Thoracic aorta (tissue), 2 donors: ENCODE data around the gene TSPAN5. TPM values are rescaled to one million over a fixed set of nuclear protein-coding genes. Genes with fewer than 3 reads are reported as not detected.

Experiments
- ATAC-seq: fragments of 150-250 bp; one replicate; pipeline ENCODE4 v1.8.0; 2017; ENCODE audit warnings: low read depth; ENCODE audit not compliant: insufficient number of reproducible peaks, low FRiP score
- DNase-seq: peaks from one replicate; pipeline ENCODE4 v3.0.0-alpha.2; 2020; ENCODE audit warnings: low spot score
- H3K27ac ChIP-seq, 2 donors: fragments of 200-600 bp; sonication (generic); 1 replicate in 1 of 2; 2 replicates in 1 of 2; pipeline ENCODE4 v1.5.1; 2016; ENCODE audit warnings: mild to moderate bottlenecking in 2 of 2, moderate library complexity in 2 of 2
- H3K27me3 ChIP-seq: fragments of 200-600 bp; sonication (generic); replicated peaks from 2 replicates; pipeline ENCODE4 v1.6.0; 2016; ENCODE audit warnings: mild to moderate bottlenecking; ENCODE audit not compliant: insufficient read depth
- H3K36me3 ChIP-seq: fragments of 200-600 bp; sonication (generic); one replicate; pipeline ENCODE4 v1.5.1; 2016
- H3K4me1 ChIP-seq, 2 donors: fragments of 200-600 bp; sonication (generic); 1 replicate in 1 of 2; 2 replicates in 1 of 2; pipeline versions ENCODE4 v1.5.1 to v1.6.0; 2016; ENCODE audit warnings: low read depth in 2 of 2, mild to moderate bottlenecking in 1 of 2; ENCODE audit not compliant: control insufficient read depth in 1 of 2
- H3K4me3 ChIP-seq: fragments of 200-600 bp; sonication (generic); 2 replicates; pipeline ENCODE4 v1.5.1; 2016; ENCODE audit warnings: mild to moderate bottlenecking
- H3K9me3 ChIP-seq: fragments of 200-600 bp; sonication (generic); 2 replicates; pipeline ENCODE4 v1.5.1; 2016
- CTCF ChIP-seq: fragments of 200-600 bp; sonication (generic); IDR thresholded peaks from one replicate; pipeline ENCODE4 v1.5.1; 2019; ENCODE audit warnings: antibody characterized with exemption
- total RNA-seq, 2 donors: library from RNA; depleted of rRNA; stranded (reverse); fragments of >200 nt; gene quantifications; one replicate each; pipeline versions ENCODE4 v1.1.0 to v1.2.3, GENCODE V29; 2016

Gene TSPAN5
- total RNA-seq, 2 donors from 2014 or later = 7.7 to 11.4 TPM

DNA sequence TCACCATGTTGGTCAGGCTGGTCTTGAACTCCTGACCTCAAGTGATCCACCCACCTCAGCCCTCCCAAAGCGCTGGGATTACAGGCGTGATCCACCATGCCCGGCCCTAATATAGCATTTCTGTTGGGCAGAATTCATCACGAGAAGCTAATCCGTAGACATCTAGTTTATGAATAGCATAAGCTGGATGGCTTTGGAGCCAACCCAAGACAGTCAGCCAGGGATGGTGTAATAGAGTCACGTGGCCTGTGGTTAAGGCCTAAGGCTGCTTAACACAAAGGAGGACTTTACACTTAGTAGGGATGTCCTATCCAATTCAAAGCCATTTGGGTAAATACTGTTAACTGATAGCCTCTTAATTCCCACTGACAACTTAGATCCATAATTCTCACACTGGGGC, 223.6 kb downstream of the TSPAN5 start:
- ATAC-seq (no peak), DNase-seq (no peak)
- no peak overlapping the region for H3K4me3 ChIP-seq
- H3K36me3 ChIP-seq = peaks cover 14% of the 10 kb centered on the region
- no peak for TF ChIP-seq CTCF
- H3K9me3 ChIP-seq = no peaks in the 10 kb centered on the region
- no peak overlapping the region for H3K27ac ChIP-seq
- no peaks in the 10 kb centered on the region for H3K4me1 ChIP-seq
- H3K27me3 ChIP-seq = no peaks in the 10 kb centered on the region

- H3K9me3 ChIP-seq = no peaks in the 10 kb centered on the region
- H3K27me3 ChIP-seq = no peaks in the 10 kb centered on the region
- H3K4me1 ChIP-seq = no peaks in the 10 kb centered on the region
- H3K27ac ChIP-seq = no peak overlapping the region
- DNase-seq (no peak), ATAC-seq (no peak)
- TF ChIP-seq CTCF = no peak
- H3K36me3 ChIP-seq = peaks cover 14% of the 10 kb centered on the region
- H3K4me3 ChIP-seq = no peak overlapping the region
Observed at GRCh38 chr4:98433691-98434090, 224.7 kb downstream of the TSPAN5 start.

DNA sequence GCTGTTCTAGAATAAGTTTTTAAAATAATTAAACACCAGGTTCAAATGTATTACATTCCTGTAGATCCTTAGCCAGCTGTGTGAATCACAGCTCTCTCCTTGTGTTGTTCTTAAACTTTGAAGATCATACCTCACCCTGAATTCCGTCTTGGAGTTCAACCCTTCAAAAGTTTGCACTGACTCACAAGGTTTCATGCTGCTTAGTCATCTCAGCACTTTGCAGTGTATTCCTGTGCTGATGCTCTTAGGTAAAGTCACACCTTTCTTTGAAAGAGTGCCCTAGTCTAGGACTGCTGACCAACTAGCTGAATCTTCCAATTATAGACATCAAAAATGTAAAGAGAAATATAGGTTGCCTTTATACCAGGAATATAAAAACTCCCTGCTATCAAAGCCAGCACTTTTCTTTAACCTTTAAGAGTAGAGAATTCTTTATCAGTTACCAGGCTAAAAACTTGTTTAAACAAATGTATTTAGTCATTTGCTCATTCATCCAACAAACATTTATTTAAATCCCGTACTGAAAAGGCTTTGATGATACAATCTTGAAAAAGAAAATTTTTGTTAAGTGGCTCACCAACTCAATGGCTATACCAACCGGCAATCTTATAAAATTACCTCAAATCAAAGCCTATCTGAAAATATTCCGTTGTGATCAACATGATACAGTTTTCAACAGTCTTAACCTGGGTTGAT, 227.6 kb downstream of the TSPAN5 start:
- Histone ChIP-seq H3K9me3 (no peaks in the 10 kb centered on the region), H3K27me3 (no peaks in the 10 kb centered on the region), H3K36me3 (peaks cover 9% of the 10 kb centered on the region), H3K27ac (no peak overlapping the region), H3K4me3 (no peak overlapping the region), H3K4me1 (no peaks in the 10 kb centered on the region)
- DNase-seq (no peak), ATAC-seq (no peak)
- no peak for TF ChIP-seq CTCF

DNA sequence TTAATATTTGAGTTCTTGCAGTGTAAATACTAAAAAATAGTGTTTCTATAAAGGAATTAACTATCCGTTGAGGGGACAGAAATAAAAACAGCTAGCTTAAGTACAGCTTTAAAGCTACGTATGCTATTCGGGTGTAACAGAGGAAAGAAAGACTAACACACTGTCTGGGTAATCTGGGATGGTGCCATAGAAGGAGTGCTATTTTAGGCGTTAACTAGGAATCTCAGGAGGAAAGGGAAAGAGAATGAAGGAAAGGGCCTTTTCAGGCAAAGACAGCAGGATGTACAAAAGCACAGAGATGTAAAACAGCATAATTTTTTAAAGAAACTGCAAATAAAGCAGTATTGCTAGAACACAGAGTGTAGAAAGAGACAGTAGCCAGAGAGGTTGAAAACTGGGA, 235.4 kb downstream of the TSPAN5 start:
- H3K27ac ChIP-seq = no peak overlapping the region
- H3K36me3 ChIP-seq = no peaks in the 10 kb centered on the region
- no peak for ATAC-seq
- no peak for DNase-seq
- no peak overlapping the region for H3K4me3 ChIP-seq
- H3K9me3 ChIP-seq = no peaks in the 10 kb centered on the region
- no peak for TF ChIP-seq CTCF
- H3K4me1 ChIP-seq = no peaks in the 10 kb centered on the region
- H3K27me3 ChIP-seq = no peaks in the 10 kb centered on the region

GRCh38 chr4:98421111-98421510, 237.3 kb downstream of the TSPAN5 start:
- Histone ChIP-seq H3K4me3 (no peak overlapping the region), H3K36me3 (no peaks in the 10 kb centered on the region)
- TF ChIP-seq CTCF = no peak

More at GRCh38 chr4:98421111-98421510, 237.3 kb downstream of the TSPAN5 start:
- Histone ChIP-seq H3K4me1 (no peaks in the 10 kb centered on the region), H3K27me3 (no peaks in the 10 kb centered on the region), H3K9me3 (no peaks in the 10 kb centered on the region), H3K27ac (no peak overlapping the region)
- DNase-seq = no peak
- no peak for ATAC-seq
